Measurements from ENCODE around the gene CSF3. TPM values are rescaled to one million over a fixed set of nuclear protein-coding genes. Genes with fewer than 3 reads are reported as not detected.

The CSF3 gene
- total RNA-seq, 1 experiment from 2014 or later: not detected

- no peak overlapping the region for H2AK5ac ChIP-seq (ENCODE audit: insufficient read length, low read length)
- H3K9ac ChIP-seq (ENCODE audit: extremely low read depth, insufficient read length, low read length): no peak overlapping the region
- H3K36me3 Mint-ChIP-seq (ENCODE audit: insufficient read depth in 1 of 3, low read depth in 3 of 3): peaks cover 34 to 62% (median 60%) of the 10 kb centered on the region in 3 experiments; a peak in 6 of 7 replicates
- H4K8ac ChIP-seq (replicated peaks; ENCODE audit: insufficient read length, low read depth, low read length): no peak overlapping the region
- H4K5ac ChIP-seq (ENCODE audit: insufficient read length, low read depth, low read length): no peak overlapping the region
- H3K27ac Mint-ChIP-seq: no peak overlapping the region
- H3K14ac ChIP-seq (ENCODE audit: insufficient read depth, low read length): no peak overlapping the region
- no peak overlapping the region for H3K23ac ChIP-seq (ENCODE audit: insufficient read length, low read depth, low read length)
- no peaks in the 10 kb centered on the region for H3K27me3 ChIP-seq (ENCODE audit: insufficient read depth, low read length)
- no peak overlapping the region for H2BK12ac ChIP-seq (ENCODE audit: insufficient read length, low read depth, low read length)
- H2BK5ac ChIP-seq (ENCODE audit: insufficient read length, low read length): no peak overlapping the region
- H3K18ac ChIP-seq (ENCODE audit: insufficient read length, low read depth, low read length): no peak overlapping the region
- no peak overlapping the region for H2BK120ac ChIP-seq (ENCODE audit: low read depth, low read length, poor library complexity, severe bottlenecking)
- no peak overlapping the region for H3K56ac ChIP-seq (ENCODE audit: insufficient read length, low read depth, low read length)
- H3K4me1 ChIP-seq (ENCODE audit: insufficient read depth, low read length): no peaks in the 10 kb centered on the region
- TF ChIP-seq CTCF (conservative IDR thresholded peaks at IDR 0.05): no peak
- no peak overlapping the region for H2AFZ ChIP-seq (ENCODE audit: low read length)
- no peaks in the 10 kb centered on the region for H4K20me1 ChIP-seq (ENCODE audit: control insufficient read depth, insufficient read depth, insufficient read length)
- H2BK20ac ChIP-seq (ENCODE audit: low read depth, low read length, poor library complexity, severe bottlenecking): no peak overlapping the region
- H3K79me1 ChIP-seq (ENCODE audit: insufficient read depth, low read depth, low read length, poor library complexity, severe bottlenecking): no peaks in the 10 kb centered on the region
- no peak overlapping the region for H4K91ac ChIP-seq (ENCODE audit: insufficient read length, low read depth, low read length)
- peaks cover 5 to 6% of the 10 kb centered on the region in 2 experiments for H3K4me1 Mint-ChIP-seq
- no peak overlapping the region for H3K4me3 Mint-ChIP-seq
- H2BK15ac ChIP-seq (ENCODE audit: low read depth, low read length): no peak overlapping the region
- no peaks in the 10 kb centered on the region for H3K9me3 ChIP-seq (ENCODE audit: control insufficient read depth, low read depth, low read length)
- H3K27ac ChIP-seq (ENCODE audit: insufficient read length, low read depth, low read length): no peak overlapping the region
- no peaks in the 10 kb centered on the region for H3K9me3 Mint-ChIP-seq
- H3T11ph ChIP-seq (ENCODE audit: low read length): no peak overlapping the region
- H3K4ac ChIP-seq (ENCODE audit: low read depth, low read length): no peak overlapping the region
- H3K27me3 Mint-ChIP-seq (ENCODE audit: low read depth): no peaks in the 10 kb centered on the region
- H3K23me2 ChIP-seq (ENCODE audit: insufficient read length, low read depth, low read length, poor library complexity, severe bottlenecking): no peaks in the 10 kb centered on the region
- no CpG with 5 or more reads among the region's 23 CpGs for WGBS (ENCODE audit: extremely low coverage, insufficient read length, low lambda C conversion rate)
- H3K4me2 ChIP-seq (ENCODE audit: insufficient read depth, insufficient read length, low read length): no peak overlapping the region
- no peak for DNase-seq
- no peaks in the 10 kb centered on the region for H3K79me2 ChIP-seq (ENCODE audit: insufficient read depth, low read length)
These were observed 17.4 kb downstream of the CSF3 start for GRCh38 chr17:40032322-40033320.

Data from H9 (cell line).